Immature natural killer cell (primary cell): ENCODE data around the gene SF3B3. TPM values are rescaled to one million over a fixed set of nuclear protein-coding genes. Genes with fewer than 3 reads are reported as not detected.

Experiments used
- DNase-seq, 3 donors: peaks; one replicate each; pipeline ENCODE4 v3.0.0; 2022; ENCODE audit warnings: mixed read lengths in 1 of 3
- H3K27ac Mint-ChIP-seq, 6 donors: one replicate each; pipeline ENCODE4 v1.8.0; 2020; ENCODE audit warnings: mixed read lengths in 6 of 6, mild to moderate bottlenecking in 5 of 6, inconsistent platforms in 4 of 6, moderate library complexity in 3 of 6
- H3K27me3 Mint-ChIP-seq, 3 donors: one replicate each; pipeline ENCODE4 v1.8.0; 2020 to 2021; ENCODE audit warnings: low read depth in 3 of 3, mild to moderate bottlenecking in 3 of 3, mixed read lengths in 3 of 3, moderate library complexity in 3 of 3, inconsistent platforms in 1 of 3
- H3K36me3 Mint-ChIP-seq, 3 donors: one replicate each; pipeline ENCODE4 v1.8.0; 2020; ENCODE audit warnings: mixed read lengths in 3 of 3, inconsistent platforms in 2 of 3, mild to moderate bottlenecking in 2 of 3
- H3K4me1 Mint-ChIP-seq, 2 donors: one replicate each; pipeline ENCODE4 v1.8.0; 2020; ENCODE audit warnings: inconsistent platforms in 2 of 2, mild to moderate bottlenecking in 2 of 2, mixed read lengths in 2 of 2, moderate library complexity in 1 of 2
- H3K4me3 Mint-ChIP-seq, 5 donors: one replicate each; pipeline ENCODE4 v1.8.0; 2020; ENCODE audit warnings: mild to moderate bottlenecking in 5 of 5, mixed read lengths in 5 of 5, inconsistent platforms in 3 of 5, moderate library complexity in 3 of 5
- H3K9me3 Mint-ChIP-seq, 6 donors: one replicate each; pipeline ENCODE4 v1.8.0; 2020; ENCODE audit warnings: mild to moderate bottlenecking in 6 of 6, mixed read lengths in 6 of 6, inconsistent platforms in 4 of 6, moderate library complexity in 3 of 6
- polyA plus RNA-seq, 3 donors: library from polyadenylated mRNA; unstranded; fragments of 300-500 nt; fragmentation: Illumina TruSeq; gene quantifications; one replicate each; pipeline ENCODE4 v1.2.3, GENCODE V29; 2021

Gene SF3B3
- polyA plus RNA-seq, result 100 to 1,000 TPM in 1 of 3 donors, 10 to 100 TPM in 2; 62.7 to 143 (median 65.4) TPM

DNA sequence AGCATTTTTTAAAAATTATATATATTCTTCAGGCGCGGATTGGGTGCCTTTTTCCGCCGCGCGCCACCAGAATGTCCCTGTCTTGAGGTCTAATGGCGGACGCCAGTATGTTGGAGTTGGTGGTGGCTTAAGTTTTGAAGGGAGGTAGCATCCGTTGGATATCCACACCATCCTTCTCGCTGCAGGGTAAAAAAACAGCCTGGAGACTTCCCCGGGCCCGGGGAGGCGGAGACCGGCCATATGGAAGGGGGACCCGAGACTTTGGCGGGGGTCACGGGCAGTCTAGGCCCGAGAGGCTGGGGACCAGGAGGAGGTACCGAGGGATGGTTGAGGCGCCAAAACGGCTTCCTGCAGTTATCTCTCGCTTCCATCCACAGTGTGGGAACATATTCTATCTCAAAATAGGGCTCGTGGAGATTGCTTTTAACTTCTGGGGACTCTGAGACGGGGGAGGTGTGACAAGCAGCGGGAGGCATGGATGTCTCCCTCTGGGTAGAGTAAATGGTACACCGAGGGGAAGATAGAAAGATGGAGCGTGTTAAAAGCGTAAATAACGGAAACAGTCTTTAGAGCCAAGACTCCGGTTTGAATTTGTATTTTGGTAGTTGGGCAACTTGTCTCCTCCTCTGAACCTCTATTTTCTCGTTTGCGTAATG is at the start of gene SF3B3:
TSS of gene SF3B3 (plus strand) at position 74 of the 656 bp plus-strand sequence. CDS start 2,841 bp downstream, outside the sequence.
- Mint-ChIP-seq H3K9me3 (no peaks in the 10 kb centered on the region), H3K36me3 (peaks cover 11 to 13% (median 13%) of the 10 kb centered on the region in 3 donors), H3K27me3 (peaks cover 10 to 17% (median 15%) of the 10 kb centered on the region in 3 donors), H3K4me1 (peaks cover 59 to 80% of the 10 kb centered on the region in 2 donors), H3K27ac (peak within 1 kb of the TSS; percentile 96 to 99 (median 98)), H3K4me3 (peak within 1 kb of the TSS; percentile 96 to 99 (median 97))
- peak; percentile 82 to 86 (median 85) for DNase-seq

GRCh38 chr16:70474320-70475053 is 49.1 kb upstream of the SF3B3 start:
- DNase-seq, result no peak
- no peaks in the 10 kb centered on the region for H3K9me3 Mint-ChIP-seq
- peaks cover 0 to 2% of the 10 kb centered on the region in 2 donors for H3K4me1 Mint-ChIP-seq
- H3K4me3 Mint-ChIP-seq, result no peak overlapping the region
- H3K27me3 Mint-ChIP-seq, result peaks cover 0 to 4% (median 0%) of the 10 kb centered on the region in 3 donors
- no peak overlapping the region for H3K27ac Mint-ChIP-seq
- peaks cover 0 to 10% (median 0%) of the 10 kb centered on the region in 3 donors for H3K36me3 Mint-ChIP-seq

- Mint-ChIP-seq H3K27me3 (peaks cover 0 to 4% (median 0%) of the 10 kb centered on the region in 3 donors), H3K4me3 (no peak overlapping the region), H3K36me3 (peaks cover 0 to 9% (median 0%) of the 10 kb centered on the region in 3 donors), H3K9me3 (no peaks in the 10 kb centered on the region), H3K4me1 (peaks cover 0 to 2% of the 10 kb centered on the region in 2 donors), H3K27ac (no peak overlapping the region)
- DNase-seq, result no peak
These were observed 48.4 kb upstream of the SF3B3 start for GRCh38 chr16:70475054-70475871.

DNA sequence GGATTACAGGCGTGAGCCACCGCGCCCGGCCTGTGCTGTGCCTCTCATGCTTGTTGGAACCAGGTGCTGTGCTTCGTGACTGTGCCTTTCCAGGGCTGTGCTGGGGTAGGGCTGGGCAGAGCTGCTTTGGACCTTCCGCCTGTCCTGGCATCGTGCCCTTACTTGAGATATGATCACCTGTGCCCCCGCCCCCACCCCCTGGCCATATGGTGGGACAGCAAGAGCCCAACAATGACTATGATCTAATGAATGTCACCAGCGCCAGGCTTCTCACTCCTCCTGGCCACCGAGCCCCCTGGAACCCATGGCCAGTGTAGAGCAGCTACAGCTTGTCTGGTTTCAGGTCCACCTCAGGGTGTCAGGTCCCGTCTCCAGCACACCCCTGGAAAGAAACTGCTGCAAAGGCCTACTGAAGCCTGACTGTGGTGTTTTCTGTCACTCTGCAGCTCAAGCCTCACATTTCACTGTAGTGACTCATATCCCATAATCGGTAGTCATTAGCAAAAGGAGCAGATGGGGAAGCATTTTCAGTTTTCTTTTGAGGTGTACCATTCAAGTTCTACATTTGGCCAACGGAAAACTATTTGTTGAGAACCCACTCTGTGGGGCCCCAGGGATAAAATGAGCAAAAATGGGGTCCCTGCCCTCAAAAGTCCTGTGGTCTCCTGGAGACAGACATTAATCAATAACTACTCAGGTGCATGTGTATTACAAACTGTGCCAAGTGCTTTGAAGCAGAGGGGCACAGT is 47.2 kb upstream of the SF3B3 start:
- Mint-ChIP-seq H3K36me3 (peaks cover 0 to 9% (median 0%) of the 10 kb centered on the region in 3 donors), H3K4me3 (no peak overlapping the region), H3K4me1 (peaks cover 0 to 2% of the 10 kb centered on the region in 2 donors), H3K27ac (no peak overlapping the region), H3K9me3 (no peaks in the 10 kb centered on the region), H3K27me3 (peaks cover 0 to 4% (median 0%) of the 10 kb centered on the region in 3 donors)
- DNase-seq, result no peak

- Mint-ChIP-seq H3K27me3 (peaks cover 0 to 4% (median 0%) of the 10 kb centered on the region in 3 donors), H3K9me3 (no peaks in the 10 kb centered on the region), H3K4me1 (peaks cover 0 to 2% of the 10 kb centered on the region in 2 donors), H3K36me3 (peaks cover 0 to 17% (median 0%) of the 10 kb centered on the region in 3 donors), H3K4me3 (no peak overlapping the region), H3K27ac (peak overlapping the region in 2 of 6 donors; percentile 43 to 69)
- DNase-seq, result no peak
These were observed 45.4 kb upstream of the SF3B3 start for GRCh38 chr16:70478169-70478568.

DNA sequence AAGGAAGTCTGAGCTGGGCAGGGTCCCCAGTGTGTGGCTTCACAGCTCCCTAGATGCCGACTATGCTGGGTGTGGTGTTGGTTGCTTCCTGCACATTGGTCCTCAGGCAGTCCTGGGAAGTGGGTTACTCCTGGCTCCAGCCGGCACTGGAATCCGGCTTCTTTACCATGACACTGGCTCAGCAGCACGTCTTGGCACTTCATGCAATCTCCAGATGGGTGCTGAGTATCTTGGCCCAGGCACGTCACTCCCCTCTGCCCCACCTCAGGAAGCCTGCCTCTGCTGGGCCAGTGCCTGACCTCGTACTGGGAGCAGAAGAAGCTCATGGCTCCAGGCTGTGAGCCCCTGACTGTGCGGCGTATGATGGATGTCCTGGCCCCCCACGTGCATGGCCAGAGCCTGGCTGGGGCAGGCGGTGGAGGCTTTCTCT is 44.7 kb upstream of the SF3B3 start:
- Mint-ChIP-seq H3K36me3 (peaks cover 0 to 14% (median 0%) of the 10 kb centered on the region in 3 donors), H3K4me3 (no peak overlapping the region), H3K27ac (peak overlapping the region in 3 of 6 donors; percentile 14 to 76 (median 55)), H3K4me1 (peaks cover 0 to 2% of the 10 kb centered on the region in 2 donors), H3K9me3 (no peaks in the 10 kb centered on the region), H3K27me3 (peaks cover 0 to 4% (median 0%) of the 10 kb centered on the region in 3 donors)
- no peak for DNase-seq

DNA sequence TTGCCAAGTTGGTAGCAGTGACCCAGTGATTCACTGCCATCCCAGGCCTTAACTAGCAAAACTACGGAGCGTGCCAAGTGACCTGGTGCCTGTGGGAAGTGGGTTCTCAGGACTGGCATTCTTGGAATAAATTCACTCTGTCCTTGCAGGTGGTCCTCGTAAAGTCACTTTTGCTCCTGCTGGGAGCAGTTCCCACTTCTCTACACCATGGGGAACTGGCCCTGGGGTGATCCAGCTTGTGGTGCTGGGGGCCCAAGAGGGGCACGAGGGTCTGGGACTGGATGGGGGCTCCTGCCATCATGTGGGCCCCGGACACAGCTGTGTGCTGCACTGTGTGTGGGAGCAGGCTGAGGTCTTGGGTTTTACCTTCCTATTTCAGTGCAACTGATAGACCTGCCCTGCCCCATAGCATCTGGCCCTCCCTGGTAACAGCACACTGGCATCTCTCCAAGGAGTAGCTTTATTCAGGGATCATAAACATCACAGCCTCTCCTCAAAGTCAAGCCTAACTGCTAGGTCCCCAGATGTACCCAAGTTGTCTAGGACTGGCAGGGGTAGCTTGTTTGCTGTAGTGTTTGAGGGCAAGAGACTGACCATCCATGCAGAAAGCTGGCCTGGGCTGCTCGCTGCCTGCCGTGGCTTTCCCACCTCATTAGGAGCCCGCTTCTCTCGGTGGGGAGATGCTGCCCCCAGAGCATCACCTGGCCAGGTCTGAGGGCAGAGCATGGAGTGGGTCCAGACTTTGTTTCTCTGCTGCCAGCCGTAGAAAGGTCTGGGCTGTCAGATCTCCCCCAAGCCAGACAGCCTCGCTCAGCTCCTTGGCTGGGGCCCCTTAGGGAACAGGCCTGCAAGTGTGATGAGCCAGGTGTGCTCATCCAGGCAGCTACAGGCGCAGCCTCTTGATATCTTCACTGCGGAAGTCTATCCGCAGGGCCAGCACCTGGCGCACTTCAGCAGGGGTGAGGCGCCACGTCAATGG is 43.2 kb upstream of the SF3B3 start:
- Mint-ChIP-seq H3K4me1 (peaks cover 0 to 2% of the 10 kb centered on the region in 2 donors), H3K4me3 (no peak overlapping the region), H3K36me3 (peaks cover 0 to 14% (median 0%) of the 10 kb centered on the region in 3 donors), H3K27ac (no peak overlapping the region), H3K9me3 (no peaks in the 10 kb centered on the region), H3K27me3 (peaks cover 0 to 4% (median 0%) of the 10 kb centered on the region in 3 donors)
- no peak for DNase-seq

GRCh38 chr16:70481929-70482536 is 41.6 kb upstream of the SF3B3 start:
- H3K4me3 Mint-ChIP-seq, result no peak overlapping the region
- no peaks in the 10 kb centered on the region for H3K9me3 Mint-ChIP-seq
- H3K27ac Mint-ChIP-seq, result peak overlapping the region in 3 of 6 donors; percentile 34 to 61 (median 36)
- DNase-seq, result no peak
- H3K27me3 Mint-ChIP-seq, result peaks cover 0 to 4% (median 0%) of the 10 kb centered on the region in 3 donors
- H3K4me1 Mint-ChIP-seq, result peaks cover 0 to 2% of the 10 kb centered on the region in 2 donors
- H3K36me3 Mint-ChIP-seq, result peaks cover 0 to 20% (median 0%) of the 10 kb centered on the region in 3 donors

GRCh38 chr16:70482624-70483023 is 41.0 kb upstream of the SF3B3 start:
- peaks cover 0 to 20% (median 0%) of the 10 kb centered on the region in 3 donors for H3K36me3 Mint-ChIP-seq
- no peak for DNase-seq
- peaks cover 0 to 2% of the 10 kb centered on the region in 2 donors for H3K4me1 Mint-ChIP-seq
- H3K27ac Mint-ChIP-seq, result peak overlapping the region in 2 of 6 donors; percentile 34 to 61
- H3K27me3 Mint-ChIP-seq, result no peaks in the 10 kb centered on the region
- no peak overlapping the region for H3K4me3 Mint-ChIP-seq
- H3K9me3 Mint-ChIP-seq, result no peaks in the 10 kb centered on the region

DNA sequence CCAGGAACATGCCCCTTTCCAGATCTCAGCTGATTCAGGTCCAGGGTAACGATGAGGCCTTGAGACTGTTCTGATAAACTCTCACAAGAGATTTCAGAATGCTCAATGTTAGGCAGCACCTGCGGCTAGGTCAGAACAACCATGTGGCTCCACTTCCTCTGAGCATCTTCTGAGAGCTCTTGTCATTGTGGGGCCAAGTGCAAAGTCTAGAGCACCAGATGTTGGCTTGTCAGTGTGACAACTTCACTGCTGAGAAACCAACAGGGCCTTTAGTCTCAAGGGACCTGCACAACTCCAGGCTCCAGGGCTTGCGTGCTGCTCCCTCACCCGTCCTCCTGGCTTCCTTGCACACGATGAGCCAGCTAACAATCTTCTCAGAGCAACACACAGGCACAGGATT is 40.2 kb upstream of the SF3B3 start:
- H3K4me3 Mint-ChIP-seq, result no peak overlapping the region
- H3K27ac Mint-ChIP-seq, result no peak overlapping the region
- no peaks in the 10 kb centered on the region for H3K9me3 Mint-ChIP-seq
- H3K36me3 Mint-ChIP-seq, result peaks cover 0 to 16% (median 0%) of the 10 kb centered on the region in 3 donors
- no peaks in the 10 kb centered on the region for H3K27me3 Mint-ChIP-seq
- peaks cover 0 to 2% of the 10 kb centered on the region in 2 donors for H3K4me1 Mint-ChIP-seq
- DNase-seq, result no peak

- no peak overlapping the region for H3K4me3 Mint-ChIP-seq
- H3K36me3 Mint-ChIP-seq, result peaks cover 0 to 18% (median under 1%) of the 10 kb centered on the region in 3 donors
- H3K9me3 Mint-ChIP-seq, result no peaks in the 10 kb centered on the region
- no peaks in the 10 kb centered on the region for H3K27me3 Mint-ChIP-seq
- no peaks in the 10 kb centered on the region for H3K4me1 Mint-ChIP-seq
- peak overlapping the region in 1 of 6 donors; percentile 49 for H3K27ac Mint-ChIP-seq
- DNase-seq, result no peak
These were observed 38.7 kb upstream of the SF3B3 start for GRCh38 chr16:70484867-70485266.
